ENCODE results near the gene OGT. TPM values are rescaled to one million over a fixed set of nuclear protein-coding genes. Genes with fewer than 3 reads are reported as not detected.
"Not testable (repeated sequence)": the region's sequence is repeated elsewhere in the genome, so short reads cannot be mapped to it uniquely, and the experiment has no call there.

Gene OGT
- total and polyA plus RNA-seq, 3 experiments from 2014 or later = 35.6 to 216 (median 211) TPM

GRCh38 chrX:71549986-71550385, 17.1 kb downstream of the OGT start:
- H3K27me3 Mint-ChIP-seq = peaks cover 0 to 3% of the 10 kb centered on the region in 2 donors
- Histone ChIP-seq H3K4me3 (ENCODE audit: low read length) (no peak overlapping the region), H3K36me3 (ENCODE audit: insufficient read depth, low read length) (peaks cover 41% of the 10 kb centered on the region), H3K4me1 (ENCODE audit: insufficient read depth, low read length) (no peaks in the 10 kb centered on the region), H3K27ac (ENCODE audit: low read depth, low read length) (no peak overlapping the region), H3K9me3 (ENCODE audit: low read length) (no peaks in the 10 kb centered on the region), H3K27me3 (ENCODE audit: insufficient read depth, low read length, poor library complexity, severe bottlenecking) (no peaks in the 10 kb centered on the region)
- CTCF ChIA-PET = interaction anchor here (1.3 kb wide), 1 partner anchor 102 kb away, joined by 3 read pairs; no protein-coding TSS in a partner anchor
- H3K4me3 Mint-ChIP-seq = no peak overlapping the region
- peaks cover 19 to 52% (median 22%) of the 10 kb centered on the region in 3 donors for H3K4me1 Mint-ChIP-seq
- H3K9me3 Mint-ChIP-seq = no peaks in the 10 kb centered on the region
- POLR2A ChIA-PET = interaction anchor here (1.0 to 1.6 kb wide), 2 partner anchors 12 to 17 kb away, joined by 3 to 4 read pairs; partner anchors contain the start of gene OGT
- H3K27ac Mint-ChIP-seq = no peak overlapping the region
- no peak for DNase-seq
- peaks cover 0 to 64% (median 7%) of the 10 kb centered on the region in 3 donors for H3K36me3 Mint-ChIP-seq

DNA sequence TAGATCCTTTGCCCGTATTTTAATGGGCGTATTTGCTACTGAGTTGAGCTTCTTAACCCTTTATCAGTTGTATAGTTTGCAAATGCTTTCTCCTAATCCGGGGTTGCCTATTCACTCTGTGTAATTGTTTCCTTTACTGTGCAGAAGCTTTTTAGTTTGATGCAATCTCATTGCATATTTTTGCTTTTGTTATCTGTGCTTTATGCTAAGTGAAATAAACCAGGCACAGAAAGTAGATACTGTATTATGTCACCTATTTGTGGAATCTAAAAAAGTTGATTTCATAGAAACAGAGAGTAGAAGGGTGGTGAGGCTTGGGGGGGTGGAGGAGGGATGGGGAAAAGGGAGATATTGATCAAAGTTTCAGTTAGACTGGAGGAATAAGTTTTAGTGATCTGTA, 17.7 kb downstream of the OGT start:
- ChIA-PET CTCF (interaction anchor here (1.3 kb wide), 1 partner anchor 102 kb away, joined by 3 read pairs; no protein-coding TSS in a partner anchor), POLR2A (interaction anchor here (0.8 kb wide), 1 partner anchor 9 kb away, joined by 4 read pairs; no protein-coding TSS in a partner anchor)
- Mint-ChIP-seq H3K27me3 (peaks cover 0 to 2% of the 10 kb centered on the region in 2 donors), H3K27ac (no peak overlapping the region), H3K9me3 (no peaks in the 10 kb centered on the region), H3K36me3 (peaks cover 0 to 68% (median 10%) of the 10 kb centered on the region in 3 donors), H3K4me1 (peaks cover 18 to 52% (median 20%) of the 10 kb centered on the region in 3 donors), H3K4me3 (no peak overlapping the region)
- no peak for DNase-seq
- Histone ChIP-seq H3K27ac (ENCODE audit: low read depth, low read length) (no peak overlapping the region), H3K9me3 (ENCODE audit: low read length) (no peaks in the 10 kb centered on the region), H3K4me3 (ENCODE audit: low read length) (no peak overlapping the region), H3K4me1 (ENCODE audit: insufficient read depth, low read length) (no peaks in the 10 kb centered on the region), H3K27me3 (ENCODE audit: insufficient read depth, low read length, poor library complexity, severe bottlenecking) (no peaks in the 10 kb centered on the region), H3K36me3 (ENCODE audit: insufficient read depth, low read length) (peaks cover 41% of the 10 kb centered on the region)

DNA sequence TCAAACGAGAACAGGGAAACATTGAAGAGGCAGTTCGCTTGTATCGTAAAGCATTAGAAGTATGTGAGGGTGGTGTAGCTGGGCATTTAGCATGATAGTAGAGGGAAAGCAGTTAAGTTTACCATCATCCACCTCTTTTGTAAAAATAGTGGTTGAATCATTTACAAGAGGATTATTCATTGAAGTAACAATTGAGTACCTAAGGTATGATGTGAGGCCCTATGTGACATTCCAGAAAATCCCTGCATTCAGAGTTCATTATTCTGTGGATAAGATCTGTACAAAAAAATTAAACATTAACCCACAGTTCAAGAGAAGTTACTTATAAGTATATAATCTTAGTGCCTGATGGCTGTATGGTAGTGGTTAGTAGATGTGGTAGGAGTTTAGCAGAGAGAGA, 23.1 kb downstream of the OGT start:
- Mint-ChIP-seq H3K27me3 (peaks cover 0 to 9% of the 10 kb centered on the region in 2 donors), H3K4me1 (peaks cover 6 to 25% (median 13%) of the 10 kb centered on the region in 3 donors), H3K27ac (peak overlapping the region in 4 of 8 donors; percentile 15 to 62 (median 22)), H3K4me3 (no peak overlapping the region), H3K36me3 (peaks cover 6 to 74% (median 12%) of the 10 kb centered on the region in 3 donors), H3K9me3 (peaks cover 0 to 2% (median 0%) of the 10 kb centered on the region in 5 donors)
- H3K4me3 ChIP-seq (ENCODE audit: low read length) = no peak overlapping the region
- no peak overlapping the region for H3K27ac ChIP-seq (ENCODE audit: low read depth, low read length)
- DNase-seq = no peak
- ChIA-PET POLR2A (no interaction called here), CTCF (no interaction called here)
- H3K27me3 ChIP-seq (ENCODE audit: insufficient read depth, low read length, poor library complexity, severe bottlenecking) = no peaks in the 10 kb centered on the region
- no peaks in the 10 kb centered on the region for H3K9me3 ChIP-seq (ENCODE audit: low read length)
- peaks cover 31% of the 10 kb centered on the region for H3K36me3 ChIP-seq (ENCODE audit: insufficient read depth, low read length)
- H3K4me1 ChIP-seq (ENCODE audit: insufficient read depth, low read length) = no peaks in the 10 kb centered on the region

- no peak overlapping the region for H3K27ac Mint-ChIP-seq
- Histone ChIP-seq H3K27me3 (ENCODE audit: insufficient read depth, low read length, poor library complexity, severe bottlenecking) (no peaks in the 10 kb centered on the region), H3K4me3 (ENCODE audit: low read length) (no peak overlapping the region), H3K4me1 (ENCODE audit: insufficient read depth, low read length) (no peaks in the 10 kb centered on the region), H3K9me3 (ENCODE audit: low read length) (no peaks in the 10 kb centered on the region), H3K36me3 (ENCODE audit: insufficient read depth, low read length) (peaks cover 50% of the 10 kb centered on the region), H3K27ac (ENCODE audit: low read depth, low read length) (no peak overlapping the region)
- H3K4me3 Mint-ChIP-seq = no peak overlapping the region
- CTCF ChIA-PET = interaction anchor here (0.6 kb wide), 1 partner anchor 68 kb away, joined by 3 read pairs; no protein-coding TSS in a partner anchor
- H3K4me1 Mint-ChIP-seq = peaks cover 3 to 23% (median 17%) of the 10 kb centered on the region in 3 donors
- POLR2A ChIA-PET = interaction anchor here (0.6 kb wide), 1 partner anchor 53 kb away, joined by 4 read pairs; no protein-coding TSS in a partner anchor
- no peak for DNase-seq
- H3K36me3 Mint-ChIP-seq = peaks cover 6 to 86% (median 20%) of the 10 kb centered on the region in 3 donors
- H3K9me3 Mint-ChIP-seq = peaks cover 0 to 2% (median 0%) of the 10 kb centered on the region in 5 donors
- H3K27me3 Mint-ChIP-seq = peaks cover 0 to 9% of the 10 kb centered on the region in 2 donors
Observed at GRCh38 chrX:71558920-71559319, 26.0 kb downstream of the OGT start.

DNA sequence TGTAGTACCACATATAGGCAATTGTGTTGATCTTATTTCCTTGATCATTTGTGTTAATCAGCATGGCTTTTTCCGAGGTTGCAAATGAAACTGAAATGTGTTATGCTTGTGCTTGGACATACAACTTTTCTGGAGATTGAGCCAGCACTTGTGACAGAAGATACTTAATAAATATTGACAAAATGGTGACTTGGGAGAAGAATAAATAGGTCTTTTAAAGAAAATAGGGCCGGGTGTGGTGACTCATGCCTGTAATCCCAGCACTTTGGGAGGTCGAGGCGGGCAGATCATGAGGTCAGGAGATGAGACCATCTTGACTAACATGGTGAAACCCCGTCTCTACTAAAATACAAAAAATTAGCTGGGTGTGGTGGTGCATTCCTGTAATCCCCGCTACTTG, 26.9 kb downstream of the OGT start:
- ChIA-PET CTCF (interaction anchor here (0.6 kb wide), 1 partner anchor 69 kb away, joined by 3 read pairs; no protein-coding TSS in a partner anchor), POLR2A (interaction anchor here (0.6 kb wide), 1 partner anchor 52 kb away, joined by 4 read pairs; no protein-coding TSS in a partner anchor)
- not testable (repeated sequence) for H3K4me1 ChIP-seq (ENCODE audit: insufficient read depth, low read length); H3K9me3 ChIP-seq (ENCODE audit: low read length); H3K27me3 ChIP-seq (ENCODE audit: insufficient read depth, low read length, poor library complexity, severe bottlenecking); H3K4me3 Mint-ChIP-seq; H3K4me3 ChIP-seq (ENCODE audit: low read length); H3K27ac Mint-ChIP-seq; DNase-seq; H3K27me3 Mint-ChIP-seq; H3K9me3 Mint-ChIP-seq; H3K27ac ChIP-seq (ENCODE audit: low read depth, low read length)
- H3K4me1 Mint-ChIP-seq = peaks cover 5 to 20% (median 20%) of the 10 kb centered on the region in 3 donors
- H3K36me3 Mint-ChIP-seq = peaks cover 6 to 87% (median 19%) of the 10 kb centered on the region in 3 donors
- H3K36me3 ChIP-seq (ENCODE audit: insufficient read depth, low read length) = peaks cover 49% of the 10 kb centered on the region

- ChIA-PET CTCF (interaction anchor here (1.1 kb wide), 1 partner anchor 19 kb away, joined by 4 read pairs; no protein-coding TSS in a partner anchor), POLR2A (no interaction called here)
- no peaks in the 10 kb centered on the region for H3K9me3 Mint-ChIP-seq
- no peak overlapping the region for H3K4me3 Mint-ChIP-seq
- peaks cover 0 to 88% (median 14%) of the 10 kb centered on the region in 3 donors for H3K36me3 Mint-ChIP-seq
- Histone ChIP-seq H3K27ac (ENCODE audit: low read depth, low read length) (no peak overlapping the region), H3K9me3 (ENCODE audit: low read length) (no peaks in the 10 kb centered on the region), H3K36me3 (ENCODE audit: insufficient read depth, low read length) (peaks cover 74% of the 10 kb centered on the region), H3K4me1 (ENCODE audit: insufficient read depth, low read length) (no peaks in the 10 kb centered on the region), H3K27me3 (ENCODE audit: insufficient read depth, low read length, poor library complexity, severe bottlenecking) (no peaks in the 10 kb centered on the region), H3K4me3 (ENCODE audit: low read length) (no peak overlapping the region)
- no peak for DNase-seq
- peaks cover 2 to 9% (median 6%) of the 10 kb centered on the region in 3 donors for H3K4me1 Mint-ChIP-seq
- H3K27ac Mint-ChIP-seq = peak overlapping the region in 2 of 8 donors; percentile 31 to 41
- H3K27me3 Mint-ChIP-seq = peaks cover 0 to 2% of the 10 kb centered on the region in 2 donors
Observed at GRCh38 chrX:71563921-71564320, 31.0 kb downstream of the OGT start.

GRCh38 chrX:71565474-71566041, 32.7 kb downstream of the OGT start:
- CTCF ChIA-PET = no interaction called here
- Histone ChIP-seq H3K4me1 (ENCODE audit: insufficient read depth, low read length) (no peaks in the 10 kb centered on the region), H3K27me3 (ENCODE audit: insufficient read depth, low read length, poor library complexity, severe bottlenecking) (no peaks in the 10 kb centered on the region), H3K9me3 (ENCODE audit: low read length) (no peaks in the 10 kb centered on the region), H3K36me3 (ENCODE audit: insufficient read depth, low read length) (peaks cover 63% of the 10 kb centered on the region), H3K4me3 (ENCODE audit: low read length) (no peak overlapping the region), H3K27ac (ENCODE audit: low read depth, low read length) (no peak overlapping the region)
- H3K4me1 Mint-ChIP-seq = peaks cover 3 to 9% (median 6%) of the 10 kb centered on the region in 3 donors
- H3K27me3 Mint-ChIP-seq = no peaks in the 10 kb centered on the region
- no peaks in the 10 kb centered on the region for H3K9me3 Mint-ChIP-seq
- DNase-seq = no peak
- POLR2A ChIA-PET = no interaction called here
- H3K36me3 Mint-ChIP-seq = peaks cover 0 to 85% (median 12%) of the 10 kb centered on the region in 3 donors
- H3K4me3 Mint-ChIP-seq = no peak overlapping the region
- H3K27ac Mint-ChIP-seq = peak overlapping the region in 2 of 8 donors; percentile 42 to 52

GRCh38 chrX:71571390-71571789, 38.5 kb downstream of the OGT start:
- peak overlapping the region in 1 of 8 donors; percentile 9 for H3K27ac Mint-ChIP-seq
- H3K27me3 ChIP-seq (ENCODE audit: insufficient read depth, low read length, poor library complexity, severe bottlenecking); H3K4me3 Mint-ChIP-seq; H3K27ac ChIP-seq (ENCODE audit: low read depth, low read length); H3K4me1 ChIP-seq (ENCODE audit: insufficient read depth, low read length); H3K9me3 ChIP-seq (ENCODE audit: low read length); DNase-seq; H3K4me3 ChIP-seq (ENCODE audit: low read length); H3K27me3 Mint-ChIP-seq; POLR2A ChIA-PET; H3K9me3 Mint-ChIP-seq: not testable (repeated sequence)
- CTCF ChIA-PET = interaction anchor here (0.6 kb wide), 1 partner anchor 45 kb away, joined by 3 read pairs; no protein-coding TSS in a partner anchor
- peaks cover 40% of the 10 kb centered on the region for H3K36me3 ChIP-seq (ENCODE audit: insufficient read depth, low read length)
- peaks cover 0 to 81% (median 4%) of the 10 kb centered on the region in 3 donors for H3K36me3 Mint-ChIP-seq
- peaks cover 3 to 12% (median 4%) of the 10 kb centered on the region in 3 donors for H3K4me1 Mint-ChIP-seq

Data from CD8-positive, alpha-beta memory T cell (primary cell).